ENCODE data around the gene THAP5.

DNA sequence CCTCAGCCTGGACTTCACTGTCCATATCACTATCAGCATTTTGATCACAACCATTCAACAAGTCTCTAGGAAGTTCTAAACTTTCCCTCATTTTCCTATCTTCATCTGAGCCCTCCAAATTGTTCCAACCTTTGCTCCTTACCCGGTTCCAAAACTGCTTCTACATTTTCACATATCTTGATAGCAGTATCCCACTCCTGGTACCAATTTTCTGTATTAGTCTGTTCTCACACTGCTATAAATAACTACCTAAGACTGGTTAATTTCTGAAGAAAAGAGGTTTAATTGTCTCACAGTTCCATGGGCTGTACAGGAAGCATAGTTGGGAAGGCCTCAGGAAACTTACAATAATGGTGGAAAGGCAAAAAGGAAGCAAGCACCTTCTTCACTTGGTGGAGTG is 11.9 kb downstream of the THAP5 start:
- TF ChIP-seq, protein P1, sequence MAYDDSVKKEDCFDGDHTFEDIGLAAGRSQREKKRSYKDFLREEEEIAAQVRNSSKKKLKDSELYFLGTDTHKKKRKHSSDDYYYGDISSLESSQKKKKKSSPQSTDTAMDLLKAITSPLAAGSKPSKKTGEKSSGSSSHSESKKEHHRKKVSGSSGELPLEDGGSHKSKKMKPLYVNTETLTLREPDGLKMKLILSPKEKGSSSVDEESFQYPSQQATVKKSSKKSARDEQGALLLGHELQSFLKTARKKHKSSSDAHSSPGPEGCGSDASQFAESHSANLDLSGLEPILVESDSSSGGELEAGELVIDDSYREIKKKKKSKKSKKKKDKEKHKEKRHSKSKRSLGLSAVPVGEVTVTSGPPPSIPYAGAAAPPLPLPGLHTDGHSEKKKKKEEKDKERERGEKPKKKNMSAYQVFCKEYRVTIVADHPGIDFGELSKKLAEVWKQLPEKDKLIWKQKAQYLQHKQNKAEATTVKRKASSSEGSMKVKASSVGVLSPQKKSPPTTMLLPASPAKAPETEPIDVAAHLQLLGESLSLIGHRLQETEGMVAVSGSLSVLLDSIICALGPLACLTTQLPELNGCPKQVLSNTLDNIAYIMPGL (CRISPR knock-in tag; IDR thresholded peaks at IDR 0.05; ENCODE audit: borderline replicate concordance): no peak
- TF ChIP-seq, protein P2, sequence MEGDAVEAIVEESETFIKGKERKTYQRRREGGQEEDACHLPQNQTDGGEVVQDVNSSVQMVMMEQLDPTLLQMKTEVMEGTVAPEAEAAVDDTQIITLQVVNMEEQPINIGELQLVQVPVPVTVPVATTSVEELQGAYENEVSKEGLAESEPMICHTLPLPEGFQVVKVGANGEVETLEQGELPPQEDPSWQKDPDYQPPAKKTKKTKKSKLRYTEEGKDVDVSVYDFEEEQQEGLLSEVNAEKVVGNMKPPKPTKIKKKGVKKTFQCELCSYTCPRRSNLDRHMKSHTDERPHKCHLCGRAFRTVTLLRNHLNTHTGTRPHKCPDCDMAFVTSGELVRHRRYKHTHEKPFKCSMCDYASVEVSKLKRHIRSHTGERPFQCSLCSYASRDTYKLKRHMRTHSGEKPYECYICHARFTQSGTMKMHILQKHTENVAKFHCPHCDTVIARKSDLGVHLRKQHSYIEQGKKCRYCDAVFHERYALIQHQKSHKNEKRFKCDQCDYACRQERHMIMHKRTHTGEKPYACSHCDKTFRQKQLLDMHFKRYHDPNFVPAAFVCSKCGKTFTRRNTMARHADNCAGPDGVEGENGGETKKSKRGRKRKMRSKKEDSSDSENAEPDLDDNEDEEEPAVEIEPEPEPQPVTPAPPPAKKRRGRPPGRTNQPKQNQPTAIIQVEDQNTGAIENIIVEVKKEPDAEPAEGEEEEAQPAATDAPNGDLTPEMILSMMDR (IDR thresholded peaks at IDR 0.05): no peak
